Breast epithelium (tissue), 3 donors: Measurements from ENCODE around the gene AGPAT2.

Source experiments
- POLR2A ChIP-seq: fragments of 450-650 bp; IDR thresholded peaks from one replicate; pipeline ENCODE4 v1.6.1; 2016; ENCODE audit warnings: antibody characterized with exemption, mild to moderate bottlenecking, moderate library complexity
- POLR2AphosphoS5 ChIP-seq, 3 donors: sonication (generic); formaldehyde crosslinking; IDR thresholded peaks; one replicate each; pipeline ENCODE4 v1.6.1; 2017; ENCODE audit warnings: antibody characterized with exemption in 3 of 3
- TF ChIP-seq, protein P1 (sequence below), 3 donors: fragments of 450-650 bp; IDR thresholded peaks; one replicate each; pipeline ENCODE4 v1.5.1; 2016 to 2017; ENCODE audit warnings: antibody characterized with exemption in 3 of 3, mild to moderate bottlenecking in 3 of 3, moderate library complexity in 3 of 3

DNA sequence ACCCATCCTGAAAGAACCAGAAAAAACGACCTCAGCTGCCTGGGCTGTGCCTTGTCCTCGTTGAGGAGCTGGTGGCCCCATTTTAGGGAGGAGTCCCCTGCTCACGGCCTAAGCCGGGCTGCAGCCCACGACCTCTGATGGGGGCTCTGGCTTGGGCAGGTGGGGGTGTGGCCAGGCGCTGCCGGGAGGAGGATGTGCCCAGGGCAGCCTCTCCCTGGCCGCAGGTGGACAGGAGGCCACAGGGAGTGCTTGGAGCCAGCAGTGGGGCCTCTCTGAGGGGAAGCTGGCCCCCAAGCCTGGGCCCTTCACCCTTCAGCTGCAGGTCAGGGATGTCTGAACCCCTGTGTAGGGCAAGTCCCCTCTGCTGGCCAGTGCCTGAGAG, 27.6 kb upstream of the AGPAT2 start:
- TF ChIP-seq, protein P1, sequence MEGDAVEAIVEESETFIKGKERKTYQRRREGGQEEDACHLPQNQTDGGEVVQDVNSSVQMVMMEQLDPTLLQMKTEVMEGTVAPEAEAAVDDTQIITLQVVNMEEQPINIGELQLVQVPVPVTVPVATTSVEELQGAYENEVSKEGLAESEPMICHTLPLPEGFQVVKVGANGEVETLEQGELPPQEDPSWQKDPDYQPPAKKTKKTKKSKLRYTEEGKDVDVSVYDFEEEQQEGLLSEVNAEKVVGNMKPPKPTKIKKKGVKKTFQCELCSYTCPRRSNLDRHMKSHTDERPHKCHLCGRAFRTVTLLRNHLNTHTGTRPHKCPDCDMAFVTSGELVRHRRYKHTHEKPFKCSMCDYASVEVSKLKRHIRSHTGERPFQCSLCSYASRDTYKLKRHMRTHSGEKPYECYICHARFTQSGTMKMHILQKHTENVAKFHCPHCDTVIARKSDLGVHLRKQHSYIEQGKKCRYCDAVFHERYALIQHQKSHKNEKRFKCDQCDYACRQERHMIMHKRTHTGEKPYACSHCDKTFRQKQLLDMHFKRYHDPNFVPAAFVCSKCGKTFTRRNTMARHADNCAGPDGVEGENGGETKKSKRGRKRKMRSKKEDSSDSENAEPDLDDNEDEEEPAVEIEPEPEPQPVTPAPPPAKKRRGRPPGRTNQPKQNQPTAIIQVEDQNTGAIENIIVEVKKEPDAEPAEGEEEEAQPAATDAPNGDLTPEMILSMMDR (IDR thresholded peaks at IDR 0.05), result no peak
- TF ChIP-seq POLR2A (no peak), POLR2AphosphoS5 (IDR thresholded peaks at IDR 0.05) (no peak)
